ENCODE results near the gene CDCA7.
"Not testable (repeated sequence)": the region's sequence is repeated elsewhere in the genome, so short reads cannot be mapped to it uniquely, and the experiment has no call there.

CDCA7 gene

GRCh38 chr2:173359231-173359630 lies 4.6 kb downstream of the CDCA7 start:
- no peak for DNase-seq

- no peak for DNase-seq
Observed at GRCh38 chr2:173370198-173370597, 15.5 kb downstream of the CDCA7 start.

- DNase-seq = no peak
Observed at GRCh38 chr2:173371023-173371422, 16.4 kb downstream of the CDCA7 start.

GRCh38 chr2:173373290-173373689 lies 18.6 kb downstream of the CDCA7 start:
- no peak for DNase-seq

- no peak for DNase-seq
Observed at GRCh38 chr2:173374634-173375033, 20.0 kb downstream of the CDCA7 start.

- not testable (repeated sequence) for DNase-seq
Observed at GRCh38 chr2:173385534-173385933, 30.9 kb downstream of the CDCA7 start.

- DNase-seq = no peak
Observed at GRCh38 chr2:173386021-173386737, 31.5 kb downstream of the CDCA7 start.

- no peak for DNase-seq
Observed at GRCh38 chr2:173386738-173387065, 32.0 kb downstream of the CDCA7 start.

- no peak for DNase-seq
Observed at GRCh38 chr2:173387079-173387478, 32.4 kb downstream of the CDCA7 start.

- DNase-seq = no peak
Observed at GRCh38 chr2:173387660-173388059, 33.0 kb downstream of the CDCA7 start.

- no peak for DNase-seq
Observed at GRCh38 chr2:173388795-173389194, 34.1 kb downstream of the CDCA7 start.

- DNase-seq = no peak
Observed at GRCh38 chr2:173390036-173390435, 35.4 kb downstream of the CDCA7 start.

- DNase-seq = no peak
Observed at GRCh38 chr2:173392731-173393130, 38.1 kb downstream of the CDCA7 start.

- DNase-seq = no peak
Observed at GRCh38 chr2:173393186-173393585, 38.5 kb downstream of the CDCA7 start.

- no peak for DNase-seq
Observed at GRCh38 chr2:173393636-173394035, 39.0 kb downstream of the CDCA7 start.

GRCh38 chr2:173394091-173394974 lies 39.7 kb downstream of the CDCA7 start:
- DNase-seq = peak; percentile 40

GRCh38 chr2:173395567-173396351 lies 41.1 kb downstream of the CDCA7 start:
- no peak for DNase-seq

GRCh38 chr2:173397539-173397938 lies 42.9 kb downstream of the CDCA7 start:
- DNase-seq = no peak

- no peak for DNase-seq
Observed at GRCh38 chr2:173399229-173399628, 44.6 kb downstream of the CDCA7 start.

GRCh38 chr2:173400760-173401159 lies 46.1 kb downstream of the CDCA7 start:
- DNase-seq = no peak

- DNase-seq = peak; percentile 26
Observed at GRCh38 chr2:173401716-173402326, 47.1 kb downstream of the CDCA7 start.

- peak; percentile 91 for DNase-seq
Observed at GRCh38 chr2:173402405-173402974, 47.8 kb downstream of the CDCA7 start.
